PC-3 (cell line): ENCODE measurements around the gene FGD4. TPM values are rescaled to one million over a fixed set of nuclear protein-coding genes. Genes with fewer than 3 reads are reported as not detected.

Experiments used
- ATAC-seq: fragments of 200-7000 bp; cut with Tn5 transposase; 2 replicates; pipeline ENCODE4 v1.9.1; 2020; ENCODE audit warnings: mild to moderate bottlenecking, moderate library complexity
- BruUV-seq: library from RNA; stranded (reverse); fragments of 400-500 nt; replicated peaks from 2 replicates; lab custom pipeline; 2021; lab: Mats Ljungman, UMichigan
- CTCF ChIA-PET: fragments of 300-600 bp; sonication (Branson Sonifier 250); formaldehyde crosslinking; loops from one replicate; lab custom pipeline; 2022; ENCODE audit warnings: antibody characterized with exemption; lab: Charles Lee
- POLR2A ChIA-PET: fragments of 300-600 bp; sonication (Branson Sonifier 250); formaldehyde crosslinking; loops from one replicate; lab custom pipeline; 2022; ENCODE audit warnings: antibody characterized with exemption; ENCODE audit not compliant: unreplicated experiment; lab: Charles Lee
- DNase-seq: peaks from one replicate; pipeline ENCODE4 v3.0.0-alpha.2; 2015
- H2AFZ ChIP-seq: fragments of 300-600 bp; sonication (generic); 2 replicates; pipeline ENCODE4 v1.6.0; 2016; ENCODE audit warnings: antibody characterized with exemption, low read length
- H3F3A ChIP-seq: fragments of 300-600 bp; sonication (generic); one replicate; pipeline ENCODE4 v1.6.0; 2017; ENCODE audit warnings: antibody characterized with exemption, low read length, control low read depth, mild to moderate bottlenecking; ENCODE audit not compliant: unreplicated experiment
- H3K27ac ChIP-seq: fragments of 300-600 bp; sonication (generic); 2 replicates; pipeline ENCODE4 v1.5.1; 2016; ENCODE audit warnings: mild to moderate bottlenecking, low read length
- H3K27me3 ChIP-seq: fragments of 300-600 bp; sonication (generic); 2 replicates; pipeline ENCODE4 v1.6.1; 2016; ENCODE audit warnings: low read length, mixed read lengths
- H3K36me3 ChIP-seq: fragments of 300-600 bp; sonication (generic); 2 replicates; pipeline ENCODE4 v1.6.1; 2016; ENCODE audit warnings: low read depth, mixed run types, low read length, mixed read lengths
- H3K4me1 ChIP-seq: fragments of 300-600 bp; sonication (generic); 2 replicates; pipeline ENCODE4 v1.5.1; 2016; ENCODE audit warnings: low read length; ENCODE audit not compliant: insufficient read depth
- H3K4me2 ChIP-seq: fragments of 300-600 bp; sonication (generic); 2 replicates; pipeline ENCODE4 v1.6.0; 2016; ENCODE audit warnings: low read length
- H3K4me3 ChIP-seq: fragments of 300-600 bp; sonication (generic); 2 replicates; pipeline ENCODE4 v1.5.1; 2016; ENCODE audit warnings: mild to moderate bottlenecking, low read length, mixed read lengths
- H3K79me2 ChIP-seq: fragments of 300-600 bp; sonication (generic); 2 replicates; pipeline ENCODE4 v1.6.1; 2017; ENCODE audit warnings: low read length, mixed read lengths
- H3K9ac ChIP-seq: fragments of 300-600 bp; sonication (generic); 2 replicates; pipeline ENCODE4 v1.6.0; 2016; ENCODE audit warnings: mild to moderate bottlenecking, low read length
- H3K9me2 ChIP-seq: fragments of 300-600 bp; sonication (generic); replicated peaks from 2 replicates; pipeline ENCODE4 v1.6.1; 2016; ENCODE audit warnings: mixed run types, low read length, mixed read lengths
- H3K9me3 ChIP-seq: fragments of 300-600 bp; sonication (generic); 2 replicates; pipeline ENCODE4 v1.6.1; 2016; ENCODE audit warnings: low read length, mixed read lengths
- H4K20me1 ChIP-seq: fragments of 300-600 bp; sonication (generic); 2 replicates; pipeline ENCODE4 v1.6.1; 2016; ENCODE audit warnings: low read length, mixed read lengths
- CTCF ChIP-seq: fragments of 300-600 bp; sonication (generic); conservative IDR thresholded peaks from 2 replicates; pipeline ENCODE4 v1.5.1; 2017; ENCODE audit warnings: antibody characterized with exemption, low read depth, mild to moderate bottlenecking, low read length
- EZH2 ChIP-seq: fragments of 300-600 bp; sonication (generic); IDR thresholded peaks from one replicate; pipeline ENCODE4 v1.6.1; 2017; ENCODE audit warnings: antibody characterized with exemption, mild to moderate bottlenecking, low read length; ENCODE audit not compliant: unreplicated experiment
- EZH2phosphoT487 ChIP-seq: fragments of 300-600 bp; sonication (generic); IDR thresholded peaks from 2 replicates; pipeline ENCODE4 v1.6.1; 2018; ENCODE audit warnings: mild to moderate bottlenecking, antibody characterized with exemption, low read length, borderline replicate concordance
- intact Hi-C: fragments of 100-400 bp; cut with micrococcal nuclease; formaldehyde crosslinking; loops from 2 replicates; pipeline ENCODE4 v1.9.0; 2023
- total RNA-seq: library from RNA; depleted of rRNA; stranded (reverse); fragments of >200 nt; gene quantifications from 2 replicates; pipeline ENCODE4 v1.2.3, GENCODE V29; 2014

FGD4 gene
- total RNA-seq, 1 experiment from 2014 or later = 3.9 TPM

GRCh38 chr12:32574585-32574984, 175.2 kb downstream of the FGD4 start:
- no peak overlapping the region for H2AFZ ChIP-seq
- ChIA-PET CTCF (no interaction called here), POLR2A (no interaction called here)
- no peaks in the 10 kb centered on the region for H3K27me3 ChIP-seq
- H4K20me1 ChIP-seq = no peaks in the 10 kb centered on the region
- ATAC-seq (no peak), DNase-seq (no peak)
- H3K4me3 ChIP-seq = no peak overlapping the region
- no TSS peak for BruUV-seq
- intact Hi-C loops = no loop called here
- TF ChIP-seq EZH2phosphoT487 (no peak), CTCF (no peak), EZH2 (no peak)
- no peak overlapping the region for H3K4me2 ChIP-seq
- no peaks in the 10 kb centered on the region for H3K9me3 ChIP-seq
- H3K27ac ChIP-seq = no peak overlapping the region
- H3K79me2 ChIP-seq = no peaks in the 10 kb centered on the region
- H3K36me3 ChIP-seq = no peaks in the 10 kb centered on the region
- H3K9ac ChIP-seq = no peak overlapping the region
- no peaks in the 10 kb centered on the region for H3K9me2 ChIP-seq
- H3K4me1 ChIP-seq = no peaks in the 10 kb centered on the region
- H3F3A ChIP-seq = no peaks in the 10 kb centered on the region

GRCh38 chr12:32577328-32577727, 178.0 kb downstream of the FGD4 start:
- Histone ChIP-seq H3K4me2 (no peak overlapping the region), H4K20me1 (no peaks in the 10 kb centered on the region), H3K27ac (no peak overlapping the region), H3K9ac (no peak overlapping the region), H3K4me1 (no peaks in the 10 kb centered on the region), H3K36me3 (no peaks in the 10 kb centered on the region), H3K4me3 (no peak overlapping the region), H3F3A (no peaks in the 10 kb centered on the region), H2AFZ (no peak overlapping the region), H3K9me3 (no peaks in the 10 kb centered on the region), H3K79me2 (no peaks in the 10 kb centered on the region), H3K27me3 (no peaks in the 10 kb centered on the region), H3K9me2 (no peaks in the 10 kb centered on the region)
- ATAC-seq (no peak), DNase-seq (no peak)
- ChIA-PET CTCF (no interaction called here), POLR2A (no interaction called here)
- intact Hi-C loops = no loop called here
- TF ChIP-seq EZH2phosphoT487 = no peak
- no peak for TF ChIP-seq CTCF
- TF ChIP-seq EZH2 = no peak
- BruUV-seq = no TSS peak

GRCh38 chr12:32583534-32583933, 184.2 kb downstream of the FGD4 start:
- intact Hi-C loops = no loop called here
- Histone ChIP-seq H3K9me3 (no peaks in the 10 kb centered on the region), H3F3A (no peaks in the 10 kb centered on the region), H3K9ac (no peak overlapping the region), H3K9me2 (no peaks in the 10 kb centered on the region), H3K27me3 (no peaks in the 10 kb centered on the region), H3K27ac (no peak overlapping the region), H3K79me2 (no peaks in the 10 kb centered on the region), H3K4me2 (no peak overlapping the region), H2AFZ (no peak overlapping the region), H4K20me1 (no peaks in the 10 kb centered on the region), H3K4me3 (no peak overlapping the region), H3K4me1 (peaks cover 6% of the 10 kb centered on the region), H3K36me3 (no peaks in the 10 kb centered on the region)
- DNase-seq (peak; percentile 30), ATAC-seq (peak; percentile 70)
- no peak for TF ChIP-seq CTCF
- TF ChIP-seq EZH2phosphoT487 = no peak
- TF ChIP-seq EZH2 = no peak
- POLR2A ChIA-PET = interaction anchor here (0.7 kb wide), 1 partner anchor 15 kb away, joined by 4 read pairs; no protein-coding TSS in a partner anchor
- BruUV-seq = no TSS peak
- CTCF ChIA-PET = no interaction called here
